H1 (cell line): ENCODE results near the gene GABRE. TPM values are rescaled to one million over a fixed set of nuclear protein-coding genes. Genes with fewer than 3 reads are reported as not detected.

Experiments used
- CTCF ChIA-PET: fragments of 300-600 bp; sonication (Branson Sonifier 250); formaldehyde crosslinking; loops from one replicate; lab custom pipeline; 2021; ENCODE audit not compliant: partially characterized antibody; lab: Charles Lee
- POLR2A ChIA-PET: fragments of 300-600 bp; sonication (Branson Sonifier 250); formaldehyde crosslinking; loops from one replicate; lab custom pipeline; 2021; ENCODE audit warnings: inconsistent platforms; ENCODE audit not compliant: partially characterized antibody; lab: Charles Lee
- DNase-seq, 2 experiments: peaks; one replicate each; pipeline versions ENCODE4 v3.0.0 to v3.0.0-alpha.2; 2010 to 2022; ENCODE audit warnings: low spot score in 2 of 2, low read depth in 1 of 2, mixed read lengths in 1 of 2
- FAIRE-seq: peaks from 2 replicates; lab custom pipeline; 2011; peaks lifted over from hg19 to GRCh38; lab: Jason Lieb, UNC
- H2AFZ ChIP-seq: 2 replicates; pipeline ENCODE4 v1.8.1; 2012; ENCODE audit warnings: low read length, inconsistent platforms
- H2AK5ac ChIP-seq: 2 replicates; pipeline ENCODE4 v1.6.1; 2013; ENCODE audit warnings: low read depth, low read length
- H2BK120ac ChIP-seq: replicated peaks from 2 replicates; pipeline ENCODE3; 2013; ENCODE audit warnings: low read depth, low read length, inconsistent platforms
- H2BK12ac ChIP-seq: 2 replicates; pipeline ENCODE4 v1.6.1; 2013; ENCODE audit warnings: low read depth, low read length
- H2BK15ac ChIP-seq: 2 replicates; pipeline ENCODE4 v1.6.1; 2013; ENCODE audit warnings: low read length
- H2BK20ac ChIP-seq: 2 replicates; pipeline ENCODE4 v1.6.1; 2013; ENCODE audit warnings: low read length
- H2BK5ac ChIP-seq: 2 replicates; pipeline ENCODE4 v1.6.1; 2013; ENCODE audit warnings: low read depth, low read length
- H3K14ac ChIP-seq: 2 replicates; pipeline ENCODE4 v1.6.1; 2013; ENCODE audit warnings: inconsistent platforms; ENCODE audit not compliant: insufficient read length
- H3K18ac ChIP-seq: 2 replicates; pipeline ENCODE4 v1.6.1; 2013; ENCODE audit warnings: low read length; ENCODE audit errors: extremely low read depth
- H3K23ac ChIP-seq: 2 replicates; pipeline ENCODE4 v1.6.1; 2013; ENCODE audit warnings: inconsistent platforms; ENCODE audit not compliant: insufficient read length
- H3K23me2 ChIP-seq: 2 replicates; pipeline ENCODE4 v1.6.1; 2013; ENCODE audit warnings: low read depth, low read length
- H3K27ac ChIP-seq: 2 replicates; pipeline ENCODE4 v1.6.1; 2011; ENCODE audit warnings: low read depth, low read length, inconsistent platforms
- H3K27me3 ChIP-seq, 4 experiments: replicated peaks in 1 of 4; 1 replicate in 1 of 4; 2 replicates in 3 of 4; pipeline versions ENCODE4 v1.6.1 to v1.8.1; 2011 to 2013; ENCODE audit warnings: low read length in 3 of 4, mild to moderate bottlenecking in 3 of 4, inconsistent platforms in 2 of 4, mixed read lengths in 2 of 4, moderate library complexity in 1 of 4; ENCODE audit not compliant: control insufficient read depth in 3 of 4, insufficient read depth in 3 of 4; ENCODE audit errors: extremely low read depth in 1 of 4
- H3K36me3 ChIP-seq, 4 experiments: 2 replicates each; pipeline versions ENCODE4 v1.6.1 to v1.8.1; 2011 to 2013; ENCODE audit warnings: mild to moderate bottlenecking in 4 of 4, low read length in 3 of 4, moderate library complexity in 2 of 4, control low read depth in 1 of 4, inconsistent platforms in 1 of 4; ENCODE audit not compliant: insufficient read depth in 4 of 4, control insufficient read depth in 2 of 4
- H3K4ac ChIP-seq: replicated peaks from 2 replicates; pipeline ENCODE3; 2013; ENCODE audit warnings: low read length, low read depth, mixed read lengths, inconsistent platforms; ENCODE audit not compliant: insufficient read length
- H3K4me1 ChIP-seq, 4 experiments: replicated peaks in 1 of 4; 1 replicate in 1 of 4; 2 replicates in 3 of 4; pipeline versions ENCODE4 v1.6.1 to v1.8.1; 2011 to 2013; ENCODE audit warnings: low read length in 3 of 4, inconsistent platforms in 2 of 4, mixed read lengths in 1 of 4; ENCODE audit not compliant: insufficient read depth in 4 of 4, control insufficient read depth in 3 of 4
- H3K4me2 ChIP-seq, 2 experiments: 2 replicates each; pipeline versions ENCODE4 v1.6.1 to v1.8.1; 2011 to 2013; ENCODE audit warnings: low read depth in 2 of 2, low read length in 2 of 2, control low read depth in 1 of 2, inconsistent platforms in 1 of 2, mild to moderate bottlenecking in 1 of 2; ENCODE audit not compliant: insufficient read depth in 1 of 2
- H3K4me3 ChIP-seq, 4 experiments: fragments of 200-600, 300-600 bp in 1 of 4; sonication (generic), shearing (Covaris generic), sonication (Bioruptor Twin) in 1 of 4; 2 replicates each; pipeline versions ENCODE4 v1.5.1 to v1.8.1; 2011 to 2016; ENCODE audit warnings: low read length in 4 of 4, low read depth in 3 of 4, control low read depth in 2 of 4, inconsistent platforms in 2 of 4, mild to moderate bottlenecking in 2 of 4, mixed read lengths in 1 of 4, moderate library complexity in 1 of 4; ENCODE audit not compliant: insufficient read depth in 2 of 4; ENCODE audit errors: extremely low read depth in 1 of 4
- H3K56ac ChIP-seq: replicated peaks from 2 replicates; pipeline ENCODE3; 2013; ENCODE audit warnings: low read depth, mild to moderate bottlenecking, mixed read lengths, low read length, inconsistent platforms; ENCODE audit not compliant: insufficient read length
- H3K79me1 ChIP-seq: 2 replicates; pipeline ENCODE4 v1.6.1; 2013; ENCODE audit warnings: low read depth, low read length, control low read depth
- H3K79me2 ChIP-seq, 2 experiments: 2 replicates each; pipeline versions ENCODE4 v1.6.1 to v1.8.1; 2012 to 2013; ENCODE audit warnings: low read length in 2 of 2, mild to moderate bottlenecking in 2 of 2, inconsistent platforms in 1 of 2; ENCODE audit not compliant: insufficient read depth in 2 of 2, control insufficient read depth in 1 of 2
- H3K9ac ChIP-seq, 4 experiments: replicated peaks in 1 of 4; 1 replicate in 1 of 4; 2 replicates in 3 of 4; pipeline versions ENCODE4 v1.6.1 to v1.8.1; 2011 to 2013; ENCODE audit warnings: low read depth in 3 of 4, low read length in 3 of 4, control low read depth in 2 of 4, mild to moderate bottlenecking in 2 of 4, moderate library complexity in 2 of 4, inconsistent platforms in 1 of 4; ENCODE audit errors: extremely low read depth in 1 of 4
- H3K9me3 ChIP-seq, 2 experiments: 2 replicates each; pipeline versions ENCODE4 v1.6.1 to v1.8.1; 2012 to 2013; ENCODE audit warnings: mild to moderate bottlenecking in 2 of 2, moderate library complexity in 2 of 2, control low read depth in 1 of 2, inconsistent platforms in 1 of 2, low read depth in 1 of 2, low read length in 1 of 2, mixed read lengths in 1 of 2; ENCODE audit not compliant: insufficient read depth in 2 of 2
- H4K20me1 ChIP-seq, 2 experiments: replicated peaks in 1 of 2; 2 replicates each; pipeline versions ENCODE3 to v1.8.1; 2011 to 2013; ENCODE audit warnings: inconsistent platforms in 2 of 2, low read length in 2 of 2, mild to moderate bottlenecking in 1 of 2; ENCODE audit not compliant: insufficient read depth in 2 of 2, control insufficient read depth in 1 of 2
- H4K5ac ChIP-seq: 2 replicates; pipeline ENCODE4 v1.6.1; 2013; ENCODE audit warnings: low read length, low read depth, mixed read lengths, inconsistent platforms; ENCODE audit not compliant: insufficient read length
- H4K8ac ChIP-seq: 2 replicates; pipeline ENCODE4 v1.8.0; 2013; ENCODE audit warnings: mild to moderate bottlenecking, moderate library complexity, low read length, inconsistent platforms; ENCODE audit not compliant: insufficient read depth; ENCODE audit errors: extremely low read depth
- H4K91ac ChIP-seq: replicated peaks from 2 replicates; pipeline ENCODE3; 2013; ENCODE audit warnings: low read length, mixed read lengths, inconsistent platforms; ENCODE audit not compliant: insufficient read length
- CTBP2 ChIP-seq: IDR thresholded peaks from 2 replicates; pipeline ENCODE4 v1.7.0; 2011; ENCODE audit warnings: borderline replicate concordance, mild to moderate bottlenecking, moderate library complexity, mixed read lengths, low read length; ENCODE audit not compliant: insufficient read depth, insufficient read length
- EP300 ChIP-seq, 2 experiments: IDR thresholded peaks; 1 replicate in 1 of 2; 2 replicates in 1 of 2; pipeline ENCODE4 v1.6.1; 2011 to 2012; ENCODE audit warnings: low read depth in 2 of 2, low read length in 2 of 2, mild to moderate bottlenecking in 2 of 2, borderline replicate concordance in 1 of 2, inconsistent platforms in 1 of 2, moderate library complexity in 1 of 2
- JUN ChIP-seq: IDR thresholded peaks from 2 replicates; pipeline ENCODE4 v1.6.1; 2011; ENCODE audit warnings: low read depth, mild to moderate bottlenecking, improper control_type of control experiment, low read length
- SAP30 ChIP-seq: fragments of 300-600 bp; sonication (generic); IDR thresholded peaks from 2 replicates; pipeline ENCODE4 v1.7.1; 2012; ENCODE audit warnings: low read length, moderate library complexity, mild to moderate bottlenecking, inconsistent platforms; ENCODE audit not compliant: insufficient read depth, insufficient replicate concordance
- SP2 ChIP-seq: IDR thresholded peaks from 2 replicates; pipeline ENCODE4 v1.6.1; 2012; ENCODE audit warnings: mild to moderate bottlenecking, low read length, inconsistent platforms
- SRF ChIP-seq: IDR thresholded peaks from 2 replicates; pipeline ENCODE4 v1.6.1; 2011; ENCODE audit warnings: mild to moderate bottlenecking, low read depth, low read length, moderate library complexity
- WGBS, 2 experiments: shearing (Covaris generic) in 1 of 2; methylation state at CpG; one replicate each; pipeline versions ENCODE4 v1.1.6 to v1.1.7; 2013 to 2015; ENCODE audit warnings: low lambda C conversion rate in 2 of 2, mixed read lengths in 2 of 2, inconsistent platforms in 1 of 2, low coverage in 1 of 2, missing lambda C conversion rate in 1 of 2; ENCODE audit not compliant: insufficient replicate concordance in 2 of 2, insufficient coverage in 1 of 2, insufficient read length in 1 of 2; ENCODE audit errors: extremely low coverage in 1 of 2, missing lambda C conversion rate in 1 of 2; 5-methylcytosine and 5-hydroxymethylcytosine counted together
- polyA plus RNA-seq, 7 experiments: library from polyadenylated mRNA; depleted of rRNA in 3 of 7; stranded (reverse) in 5 of 7; unstranded in 2 of 7; fragments of >200 nt in 5 of 7; fragments of 200-250 nt in 2 of 7; gene quantifications; 1 replicate in 5 of 7; 2 replicates in 1 of 7; 4 replicates in 1 of 7; pipeline versions ENCODE4 v1.2.1 to v1.2.3, GENCODE V29; 2011 to 2013; ENCODE audit warnings: missing spikeins in 2 of 7, mixed read lengths in 2 of 7
- total RNA-seq: library from RNA; stranded (reverse); fragmentation: NEBNext Ultra II Directional; extraction: Animal tissue kit (Norgen Biotek cat#: 25700); gene quantifications from 2 replicates; pipeline ENCODE4 v1.2.1, GENCODE V29; 2021

GABRE gene
- total and polyA plus RNA-seq, 2 of the 8 experiments (the other 6 are each of a cell fraction or from before 2014, with no cell fraction given) = 5.5 to 7.0 TPM

DNA sequence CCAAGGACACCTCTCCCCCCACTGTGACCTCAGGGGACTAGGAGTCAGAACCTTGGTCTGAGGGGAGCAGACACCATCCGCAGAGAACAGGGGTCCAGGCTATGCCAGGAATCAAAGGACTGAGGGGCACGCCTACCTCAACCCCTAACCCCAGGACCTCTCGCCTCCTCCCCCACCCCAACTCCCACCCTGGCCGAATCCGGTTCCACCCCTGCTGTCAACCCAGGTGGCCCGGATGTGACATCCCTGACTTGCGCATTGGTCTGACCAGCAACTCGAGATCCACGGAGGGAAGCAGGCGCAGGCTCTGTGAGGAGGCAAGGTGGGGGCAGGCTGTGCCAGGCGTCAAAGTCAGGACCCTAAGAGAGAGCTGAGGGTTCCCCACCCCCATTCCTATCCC lies 62.3 kb downstream of the GABRE start:
- Histone ChIP-seq H3K27ac (no peak overlapping the region), H3K4me2 (no peak overlapping the region), H4K5ac (no peak overlapping the region), H4K91ac (no peak overlapping the region), H3K27me3 (no peaks in the 10 kb centered on the region), H2BK5ac (no peak overlapping the region), H3K36me3 (no peaks in the 10 kb centered on the region), H3K14ac (no peak overlapping the region), H2AK5ac (no peak overlapping the region), H2BK120ac (no peak overlapping the region), H3K79me2 (no peaks in the 10 kb centered on the region), H3K56ac (no peak overlapping the region), H3K4me1 (no peaks in the 10 kb centered on the region), H2BK15ac (no peak overlapping the region), H2BK12ac (no peak overlapping the region), H3K23ac (no peak overlapping the region), H3K79me1 (no peaks in the 10 kb centered on the region), H3K4me3 (no peak overlapping the region), H3K23me2 (no peaks in the 10 kb centered on the region), H3K9ac (no peak overlapping the region), H3K9me3 (no peaks in the 10 kb centered on the region), H2BK20ac (no peak overlapping the region), H2AFZ (no peak overlapping the region), H4K20me1 (no peaks in the 10 kb centered on the region), H3K18ac (no peak overlapping the region), H4K8ac (no peak overlapping the region), H3K4ac (no peak overlapping the region)
- TF ChIP-seq SP2 (no peak), SRF (no peak), JUN (no peak), EP300 (IDR thresholded peaks at IDR 0.05; ENCODE audit: borderline replicate concordance in 1 of 2, low read depth in 2 of 2, low read length in 2 of 2) (no peak), CTBP2 (no peak), SAP30 (no peak)
- CTCF ChIA-PET = interaction anchor here (1.0 kb wide), 1 partner anchor 62 kb away, joined by 3 read pairs; no protein-coding TSS in a partner anchor
- no peak for DNase-seq
- WGBS, 2 experiments = 93% methylated on average over 5 of the region's 11 CpGs; no CpG with 5 or more reads in 1 of the 2 experiments
- POLR2A ChIA-PET = no interaction called here
- no peak for FAIRE-seq
